ENCODE data around the gene CD27. TPM values are rescaled to one million over a fixed set of nuclear protein-coding genes. Genes with fewer than 3 reads are reported as not detected.

Gene CD27
- total RNA-seq, 1 experiment from 2014 or later, result 0.28 TPM

- ChIA-PET CTCF (interaction anchor here (0.7 to 5.5 kb wide), 7 partner anchors 9 to 117 kb away, joined by 3 to 25 read pairs (median 4); partner anchors contain the start of gene MRPL51), POLR2A (no interaction called here)
- no peaks in the 10 kb centered on the region for H3K9me3 Mint-ChIP-seq
- no peaks in the 10 kb centered on the region for H3K27me3 Mint-ChIP-seq (ENCODE audit: low read depth)
- TF ChIP-seq SMAD4 (CRISPR knock-in tag; IDR thresholded peaks at IDR 0.05), result no peak
- no peak for TF ChIP-seq CBFB (CRISPR knock-in tag; IDR thresholded peaks at IDR 0.05; ENCODE audit: low read depth)
- DNase-seq (ENCODE audit: low spot score) (no peak), ATAC-seq (no peak)
- H3K4me3 Mint-ChIP-seq, result no peak overlapping the region
- H3K27ac Mint-ChIP-seq, result no peak overlapping the region; the same call in 1 of the 2 replicates
- peaks cover 8% of the 10 kb centered on the region for H3K4me1 Mint-ChIP-seq
- no peaks in the 10 kb centered on the region for H3K36me3 Mint-ChIP-seq
Observed at GRCh38 chr12:6443361-6443983, 1.3 kb upstream of the CD27 start.

GRCh38 chr12:6444031-6444430 is 724 bp upstream of the CD27 start:
- no peaks in the 10 kb centered on the region for H3K27me3 Mint-ChIP-seq (ENCODE audit: low read depth)
- H3K27ac Mint-ChIP-seq, result no peak overlapping the region; the same call in 1 of the 2 replicates
- TF ChIP-seq FOXK1 (CRISPR knock-in tag; IDR thresholded peaks at IDR 0.05) (no peak), ATF2 (CRISPR knock-in tag; IDR thresholded peaks at IDR 0.05; ENCODE audit: borderline replicate concordance, low read depth) (no peak), ELF4 (CRISPR knock-in tag; IDR thresholded peaks at IDR 0.05; ENCODE audit: low read depth) (no peak), TP53 (CRISPR knock-in tag; IDR thresholded peaks at IDR 0.05) (no peak), KAT7 (CRISPR knock-in tag; IDR thresholded peaks at IDR 0.05; ENCODE audit: borderline replicate concordance) (no peak), ZBTB43 (CRISPR knock-in tag; IDR thresholded peaks at IDR 0.05) (no peak), ATF1 (CRISPR knock-in tag; IDR thresholded peaks at IDR 0.05) (no peak), OVOL2 (CRISPR knock-in tag; IDR thresholded peaks at IDR 0.05; ENCODE audit: borderline replicate concordance) (no peak), RELA (CRISPR knock-in tag; IDR thresholded peaks at IDR 0.05; ENCODE audit: borderline replicate concordance) (no peak)
- H3K4me1 Mint-ChIP-seq, result peaks cover 8% of the 10 kb centered on the region
- DNase-seq (ENCODE audit: low spot score) (peak; percentile 2), ATAC-seq (no peak)
- CTCF ChIA-PET, result interaction anchor here (1.3 to 5.5 kb wide), 4 partner anchors 10 to 94 kb away, joined by 3 to 25 read pairs (median 8); no protein-coding TSS in a partner anchor
- H3K4me3 Mint-ChIP-seq, result no peak overlapping the region
- POLR2A ChIA-PET, result no interaction called here
- no peaks in the 10 kb centered on the region for H3K9me3 Mint-ChIP-seq
- H3K36me3 Mint-ChIP-seq, result no peaks in the 10 kb centered on the region

GRCh38 chr12:6450091-6450868 is 5.5 kb downstream of the CD27 start:
- Mint-ChIP-seq H3K4me3 (peak overlapping the region; percentile 51; the same call in 1 of the 2 replicates), H3K4me1 (peaks cover 39% of the 10 kb centered on the region), H3K9me3 (no peaks in the 10 kb centered on the region), H3K36me3 (no peaks in the 10 kb centered on the region), H3K27ac (peak overlapping the region; percentile 92; the same call in 1 of the 2 replicates), H3K27me3 (ENCODE audit: low read depth) (no peaks in the 10 kb centered on the region)
- ChIA-PET POLR2A (interaction anchor here (0.6 to 2.3 kb wide), 5 partner anchors 20 to 483 kb away, joined by 3 to 16 read pairs (median 3); partner anchors contain the start of genes SCNN1A and VAMP1), CTCF (interaction anchor here (0.6 to 3.9 kb wide), 6 partner anchors 15 to 124 kb away, joined by 3 to 39 read pairs (median 6); no protein-coding TSS in a partner anchor)
- DNase-seq (ENCODE audit: low spot score) (peak; percentile 8), ATAC-seq (no peak; the same call in 1 of the 2 replicates)
- TF ChIP-seq ZNF263 (CRISPR knock-in tag; IDR thresholded peaks at IDR 0.05; ENCODE audit: low read depth) (no peak), FOXP4 (CRISPR knock-in tag; IDR thresholded peaks at IDR 0.05) (no peak), FOXK1 (CRISPR knock-in tag; IDR thresholded peaks at IDR 0.05) (no peak), ATF6 (CRISPR knock-in tag; IDR thresholded peaks at IDR 0.05) (no peak), ZNF396 (CRISPR knock-in tag; IDR thresholded peaks at IDR 0.05; ENCODE audit: borderline replicate concordance) (no peak), NFATC4 (CRISPR knock-in tag; IDR thresholded peaks at IDR 0.05) (no peak), CDX4 (CRISPR knock-in tag; IDR thresholded peaks at IDR 0.05; ENCODE audit: borderline replicate concordance) (no peak), NR2C2 (CRISPR knock-in tag; IDR thresholded peaks at IDR 0.05) (no peak)
